Pancreas (tissue), 10 donors: ENCODE results near the gene NAP1L4. TPM values are rescaled to one million over a fixed set of nuclear protein-coding genes. Genes with fewer than 3 reads are reported as not detected.
A peak's percentile ranks its signal among the peaks of the same experiment; 100 is the strongest.

Experiments
- ATAC-seq, 4 donors: fragments of 200-7000 bp; cut with Tn5 transposase; one replicate each; pipeline versions ENCODE4 v1.8.0 to v1.9.1; 2020; ENCODE audit warnings: mild to moderate bottlenecking in 4 of 4, moderate library complexity in 4 of 4
- DNase-seq, 6 donors: peaks; one replicate each; pipeline ENCODE4 v3.0.0-alpha.2; 2020
- FAIRE-seq: peaks from 2 replicates; lab custom pipeline; 2012; peaks lifted over from hg19 to GRCh38; lab: Jason Lieb, UNC
- H3K27ac ChIP-seq, 4 donors: fragments of 200-600 bp; sonication (generic); 1 replicate in 3 of 4; 2 replicates in 1 of 4; pipeline versions ENCODE4 v1.5.0 to v1.8.0; 2020
- H3K27me3 ChIP-seq, 4 donors: fragments of 200-600 bp; one replicate each; pipeline ENCODE4 v1.8.0; 2021
- H3K36me3 ChIP-seq, 3 donors: fragments of 200-600 bp; sonication (generic) in 1 of 3; one replicate each; pipeline versions ENCODE4 v1.5.0 to v1.8.0; 2020 to 2021
- H3K4me1 ChIP-seq, 3 donors: fragments of 200-600 bp; one replicate each; pipeline ENCODE4 v1.8.0; 2021
- H3K4me3 ChIP-seq, 4 donors: fragments of 200-600 bp; sonication (generic) in 2 of 4; one replicate each; pipeline versions ENCODE4 v1.5.0 to v1.8.0; 2020 to 2021
- H3K9me3 ChIP-seq, 4 donors: fragments of 200-600 bp; one replicate each; pipeline ENCODE4 v1.8.0; 2021
- CTCF ChIP-seq, 4 donors: fragments of 200-600 bp; sonication (generic) in 3 of 4; IDR thresholded peaks; one replicate each; pipeline versions ENCODE4 v1.5.0 to v1.8.0; 2021; ENCODE audit warnings: antibody characterized with exemption in 4 of 4
- WGBS, 2 donors: extraction: QIAGEN DNeasy Blood & Tissue Kit; methylation state at CpG; one replicate each; pipeline ENCODE4 v1.1.7; 2013; 5-methylcytosine and 5-hydroxymethylcytosine counted together
- intact Hi-C, 3 donors: fragments of 100-400 bp; cut with DNase I; formaldehyde crosslinking; loops; one replicate each; pipeline versions ENCODE4 v1.11.1 to v1.14.2; 2022
- polyA plus RNA-seq, 2 donors: library from polyadenylated mRNA; stranded (reverse); fragments of 200-250 nt; gene quantifications; one replicate each; pipeline ENCODE4 v1.2.3, GENCODE V29; 2013
- total RNA-seq, 6 donors: library from RNA; stranded (reverse); fragmentation: NEBNext Ultra II Directional in 4 of 6; extraction: Animal tissue kit (Norgen Biotek cat#: 25700) in 4 of 6; gene quantifications; one replicate each; pipeline versions ENCODE4 v1.2.1 to v1.2.4, GENCODE V29; 2021 to 2023
- donor health status: healthy with polysubstance abuse.
- donor health status: DM: no; HTN: no; CAD: no; lungs with moderate emphysema.
- donor health status: DM: no; HTN: no; CAD: no.
- donor health status: control.
- donor health status: control.
- donor health status: Bipolar disorder and iron deficiency.
- donor health status: DM: yes; HTN: yes; CAD: no.
- donor health status: DM: no; HTN: no; CAD: no.
- donor health status: DM: no; HTN: no; CAD: no.
- donor health status: DM: yes; HTN: yes; CAD: no.

Gene NAP1L4
- total and polyA plus RNA-seq, 8 donors: 29.3 to 67.4 (median 41.0) TPM

- no peaks in the 10 kb centered on the region for H3K27me3 ChIP-seq
Observed at GRCh38 chr11:3000032-3000961, 8.2 kb upstream of the NAP1L4 start.

GRCh38 chr11:2999464-2999998, 7.4 kb upstream of the NAP1L4 start:
- intact Hi-C loops: no loop called here
- WGBS, 2 donors: 88 to 96% methylated on average over 10 of the region's 10 CpGs
- Histone ChIP-seq H3K27me3 (no peaks in the 10 kb centered on the region), H3K36me3 (peaks cover 0 to 23% (median 0%) of the 10 kb centered on the region in 3 donors), H3K4me1 (peaks cover 6 to 21% (median 18%) of the 10 kb centered on the region in 3 donors), H3K4me3 (no peak overlapping the region), H3K9me3 (no peaks in the 10 kb centered on the region), H3K27ac (peak overlapping the region in 3 of 4 donors; percentile 16 to 77 (median 60))
- no peak for TF ChIP-seq CTCF (IDR thresholded peaks at IDR 0.05)
- ATAC-seq: no peak
- peak in 1 of 6 donors; percentile 28 for DNase-seq
- FAIRE-seq: no peak

More at GRCh38 chr11:3000032-3000961, 8.2 kb upstream of the NAP1L4 start:
- intact Hi-C loops: no loop called here
- no peaks in the 10 kb centered on the region for H3K9me3 ChIP-seq
- peaks cover 0 to 29% (median 0%) of the 10 kb centered on the region in 3 donors for H3K36me3 ChIP-seq
- H3K27ac ChIP-seq: peak overlapping the region; percentile 32 to 83 (median 68)
- H3K4me3 ChIP-seq: no peak overlapping the region
- peak; percentile 57 to 89 (median 80) for ATAC-seq
- no peak for TF ChIP-seq CTCF (IDR thresholded peaks at IDR 0.05)
- peak; percentile 75 to 91 (median 80) for DNase-seq
- H3K4me1 ChIP-seq: peaks cover 6 to 21% (median 18%) of the 10 kb centered on the region in 3 donors
- FAIRE-seq: no peak
- 51 to 62% methylated on average over 17 of the region's 17 CpGs for WGBS, 2 donors

- WGBS, 2 donors: 59 to 71% methylated on average over 6 to 7 of the region's 7 CpGs
- Histone ChIP-seq H3K27ac (peak overlapping the region in 3 of 4 donors; percentile 2 to 55 (median 37)), H3K36me3 (peaks cover 0 to 15% (median 0%) of the 10 kb centered on the region in 3 donors), H3K4me1 (peaks cover 6 to 21% (median 18%) of the 10 kb centered on the region in 3 donors), H3K27me3 (no peaks in the 10 kb centered on the region), H3K9me3 (no peaks in the 10 kb centered on the region), H3K4me3 (no peak overlapping the region)
- intact Hi-C loops: no loop called here
- FAIRE-seq: no peak
- ATAC-seq: peak; percentile 74 to 90 (median 81)
- DNase-seq: peak in 5 of 6 donors; percentile 44 to 77 (median 64)
- TF ChIP-seq CTCF (IDR thresholded peaks at IDR 0.05): no peak
Observed at GRCh38 chr11:2998073-2998850, 6.1 kb upstream of the NAP1L4 start.

GRCh38 chr11:2997406-2997805, 5.3 kb upstream of the NAP1L4 start:
- WGBS, 2 donors: 90 to 91% methylated on average over 4 of the region's 4 CpGs
- intact Hi-C loops: no loop called here
- no peak for TF ChIP-seq CTCF (IDR thresholded peaks at IDR 0.05)
- peaks cover 6 to 21% (median 18%) of the 10 kb centered on the region in 3 donors for H3K4me1 ChIP-seq
- peak overlapping the region in 3 of 4 donors; percentile 2 to 55 (median 37) for H3K27ac ChIP-seq
- no peak for ATAC-seq
- DNase-seq: peak in 1 of 6 donors; percentile 21
- FAIRE-seq: no peak
- H3K27me3 ChIP-seq: no peaks in the 10 kb centered on the region
- peaks cover 0 to 14% (median 0%) of the 10 kb centered on the region in 3 donors for H3K36me3 ChIP-seq
- H3K4me3 ChIP-seq: no peak overlapping the region
- no peaks in the 10 kb centered on the region for H3K9me3 ChIP-seq
